Dermis blood vessel endothelial cell (primary cell): ENCODE results near the gene KRTAP15-1. TPM values are rescaled to one million over a fixed set of nuclear protein-coding genes. Genes with fewer than 3 reads are reported as not detected.

Source experiments
- total RNA-seq: library from RNA; depleted of rRNA; stranded (reverse); fragments of >200 nt; gene quantifications from 2 replicates; pipeline ENCODE4 v1.2.3, GENCODE V29; 2014

The KRTAP15-1 gene
- total RNA-seq, 1 donor from 2014 or later: not detected

Other genes with a start within 250 kb of the KRTAP15-1 start
- not detected in 2 replicates for gene CLDN8, start 224.2 kb upstream of the KRTAP15-1 start, total RNA-seq
- not detected in 2 replicates for gene KRTAP24-1, start 157.3 kb upstream of the KRTAP15-1 start, total RNA-seq
- gene KRTAP25-1, start 150.8 kb upstream of the KRTAP15-1 start, total RNA-seq: not detected in 2 replicates
- not detected in 2 replicates for gene KRTAP26-1, start 120.0 kb upstream of the KRTAP15-1 start, total RNA-seq
- not detected in 2 replicates for gene KRTAP27-1, start 102.6 kb upstream of the KRTAP15-1 start, total RNA-seq
- gene KRTAP23-1, start 91.7 kb upstream of the KRTAP15-1 start, total RNA-seq: not detected in 2 replicates
- not detected in 2 replicates for gene KRTAP13-2, start 68.0 kb upstream of the KRTAP15-1 start, total RNA-seq
- gene KRTAP13-1, start 44.2 kb upstream of the KRTAP15-1 start, total RNA-seq: not detected in 2 replicates
- not detected in 2 replicates for gene KRTAP13-3, start 14.3 kb upstream of the KRTAP15-1 start, total RNA-seq
- not detected in 2 replicates for gene KRTAP13-4, start 10.1 kb upstream of the KRTAP15-1 start, total RNA-seq
- not detected in 2 replicates for gene KRTAP19-1, start 40.1 kb downstream of the KRTAP15-1 start, total RNA-seq
- not detected in 2 replicates for gene KRTAP19-2, start 47.2 kb downstream of the KRTAP15-1 start, total RNA-seq
- not detected in 2 replicates for gene KRTAP19-3, start 51.7 kb downstream of the KRTAP15-1 start, total RNA-seq
- not detected in 2 replicates for gene KRTAP19-4, start 56.9 kb downstream of the KRTAP15-1 start, total RNA-seq
- gene KRTAP19-5, start 61.9 kb downstream of the KRTAP15-1 start, total RNA-seq: not detected in 2 replicates
- gene KRTAP19-6, start 101.6 kb downstream of the KRTAP15-1 start, total RNA-seq: not detected in 2 replicates
- gene KRTAP19-7, start 121.0 kb downstream of the KRTAP15-1 start, total RNA-seq: not detected in 2 replicates
- not detected in 2 replicates for gene KRTAP22-2, start 150.1 kb downstream of the KRTAP15-1 start, total RNA-seq
- gene KRTAP6-3, start 152.2 kb downstream of the KRTAP15-1 start, total RNA-seq: not detected in 2 replicates
- gene KRTAP6-2, start 158.6 kb downstream of the KRTAP15-1 start, total RNA-seq: not detected in 2 replicates
- gene KRTAP22-1, start 160.8 kb downstream of the KRTAP15-1 start, total RNA-seq: not detected in 2 replicates
- gene KRTAP6-1, start 173.7 kb downstream of the KRTAP15-1 start, total RNA-seq: not detected in 2 replicates
- not detected in 2 replicates for gene KRTAP20-1, start 176.2 kb downstream of the KRTAP15-1 start, total RNA-seq
- not detected in 2 replicates for gene KRTAP20-4, start 180.4 kb downstream of the KRTAP15-1 start, total RNA-seq
- gene KRTAP20-2, start 194.9 kb downstream of the KRTAP15-1 start, total RNA-seq: not detected in 2 replicates
- gene KRTAP20-3, start 202.6 kb downstream of the KRTAP15-1 start, total RNA-seq: not detected in 2 replicates